WTC11 (cell line): ENCODE measurements around the gene THOC5. TPM values are rescaled to one million over a fixed set of nuclear protein-coding genes. Genes with fewer than 3 reads are reported as not detected.

Experiments used
- ATAC-seq: fragments of 200-7000 bp; cut with Tn5 transposase; 2 replicates; pipeline ENCODE4 v1.10.0; 2021; ENCODE audit warnings: mild to moderate bottlenecking, moderate library complexity
- CTCF ChIA-PET: fragments of 300-600 bp; sonication (Branson Sonifier 250); formaldehyde crosslinking; loops from one replicate; lab custom pipeline; 2021; ENCODE audit warnings: antibody characterized with exemption; lab: Charles Lee
- POLR2A ChIA-PET: fragments of 350-600 bp; sonication (Branson Sonifier 250); formaldehyde crosslinking; loops from one replicate; lab custom pipeline; 2021; ENCODE audit warnings: antibody characterized with exemption; lab: Charles Lee
- DNase-seq: peaks from one replicate; pipeline ENCODE4 v3.0.0; 2021; ENCODE audit warnings: low spot score
- H3K27ac Mint-ChIP-seq: 2 replicates; pipeline ENCODE4 v1.8.0; 2021; ENCODE audit warnings: mixed read lengths
- H3K27me3 Mint-ChIP-seq: 2 replicates; pipeline ENCODE4 v1.8.0; 2021; ENCODE audit warnings: low read depth, mild to moderate bottlenecking, moderate library complexity, mixed read lengths
- H3K36me3 Mint-ChIP-seq: 2 replicates; pipeline ENCODE4 v1.8.0; 2021; ENCODE audit warnings: mixed read lengths
- H3K4me1 Mint-ChIP-seq: 2 replicates; pipeline ENCODE4 v1.8.0; 2022; ENCODE audit warnings: mixed read lengths
- H3K4me3 Mint-ChIP-seq: 2 replicates; pipeline ENCODE4 v1.8.0; 2021; ENCODE audit warnings: mild to moderate bottlenecking, moderate library complexity, mixed read lengths
- H3K9me3 Mint-ChIP-seq: 2 replicates; pipeline ENCODE4 v1.8.0; 2021; ENCODE audit warnings: mixed read lengths
- CTCF ChIP-seq: fragments of 200-600 bp; IDR thresholded peaks from 2 replicates; pipeline ENCODE4 v1.8.0; 2022; ENCODE audit warnings: antibody characterized with exemption
- ERG ChIP-seq: fragments of 250-450 bp; sonication (Bioruptor Pico); IDR thresholded peaks from 2 replicates; pipeline ENCODE4 v1.8.0; 2021; ENCODE audit warnings: mild to moderate bottlenecking
- KAT7 ChIP-seq: sonication (generic); formaldehyde crosslinking; IDR thresholded peaks from 2 replicates; pipeline ENCODE4 v1.8.1; 2023; ENCODE audit warnings: missing genetic modification reagents, mild to moderate bottlenecking, borderline replicate concordance
- PRDM15 ChIP-seq: sonication (generic); formaldehyde crosslinking; IDR thresholded peaks from 2 replicates; pipeline ENCODE4 v1.8.0; 2022; ENCODE audit warnings: missing genetic modification reagents
- PREB ChIP-seq: sonication (generic); formaldehyde crosslinking; IDR thresholded peaks from 2 replicates; pipeline ENCODE4 v1.8.1; 2022; ENCODE audit warnings: mild to moderate bottlenecking, missing genetic modification reagents, moderate library complexity, borderline replicate concordance
- PRRX2 ChIP-seq: fragments of 250-450 bp; sonication (Bioruptor Pico); IDR thresholded peaks from 2 replicates; pipeline ENCODE4 v1.8.0; 2021; ENCODE audit warnings: mild to moderate bottlenecking
- SMAD3 ChIP-seq: sonication (generic); formaldehyde crosslinking; IDR thresholded peaks from 2 replicates; pipeline ENCODE4 v1.8.0; 2022; ENCODE audit warnings: missing genetic modification reagents, mild to moderate bottlenecking, borderline replicate concordance
- TCF7 ChIP-seq: sonication (generic); formaldehyde crosslinking; IDR thresholded peaks from 2 replicates; pipeline ENCODE4 v1.8.0; 2022; ENCODE audit warnings: mild to moderate bottlenecking, low read depth, missing genetic modification reagents, moderate library complexity
- ZNF317 ChIP-seq: sonication (generic); formaldehyde crosslinking; IDR thresholded peaks from 2 replicates; pipeline ENCODE4 v1.8.1; 2023; ENCODE audit warnings: low read depth, mild to moderate bottlenecking, moderate library complexity, missing genetic modification reagents, borderline replicate concordance
- ZNF512 ChIP-seq: sonication (generic); formaldehyde crosslinking; IDR thresholded peaks from 2 replicates; pipeline ENCODE4 v1.8.1; 2022; ENCODE audit warnings: missing genetic modification reagents, borderline replicate concordance
- total RNA-seq: library from RNA; stranded (reverse); gene quantifications from 3 replicates; pipeline ENCODE4 v1.2.3, GENCODE V29; 2021

Gene THOC5
- total RNA-seq, 1 experiment from 2014 or later = 51.2 TPM

- TF ChIP-seq ERG (CRISPR knock-in tag) = no peak
- TF ChIP-seq ZNF317 (CRISPR knock-in tag) = no peak
- TF ChIP-seq PREB (CRISPR knock-in tag) = no peak
- no peak for TF ChIP-seq PRRX2
- TF ChIP-seq SMAD3 (CRISPR knock-in tag) = no peak
Measured at GRCh38 chr22:29518427-29518826, 35.1 kb downstream of the THOC5 start (continued).

- H3K9me3 Mint-ChIP-seq = no peaks in the 10 kb centered on the region
- H3K27ac Mint-ChIP-seq = no peak overlapping the region
- POLR2A ChIA-PET = no interaction called here
- H3K4me1 Mint-ChIP-seq = no peaks in the 10 kb centered on the region
- H3K4me3 Mint-ChIP-seq = no peak overlapping the region
- DNase-seq = no peak
- TF ChIP-seq KAT7 = no peak
- TF ChIP-seq ERG (CRISPR knock-in tag) = no peak
- TF ChIP-seq, all 79 proteins: peak for 0
- no peaks in the 10 kb centered on the region for H3K27me3 Mint-ChIP-seq
- H3K36me3 Mint-ChIP-seq = peaks cover 50% of the 10 kb centered on the region
- ATAC-seq = no peak
- CTCF ChIA-PET = no interaction called here
Measured at GRCh38 chr22:29517215-29517908, 36.2 kb downstream of the THOC5 start.

GRCh38 chr22:29512031-29512430, 41.5 kb downstream of the THOC5 start:
- ATAC-seq (no peak), DNase-seq (no peak)
- CTCF ChIA-PET = interaction anchor here (1.2 to 2.7 kb wide), 3 partner anchors 13 to 124 kb away, joined by 3 to 11 read pairs (median 6); no protein-coding TSS in a partner anchor
- Mint-ChIP-seq H3K4me3 (no peak overlapping the region), H3K27ac (no peak overlapping the region), H3K27me3 (no peaks in the 10 kb centered on the region), H3K4me1 (no peaks in the 10 kb centered on the region), H3K9me3 (no peaks in the 10 kb centered on the region), H3K36me3 (peaks cover 52% of the 10 kb centered on the region)
- TF ChIP-seq ERG (CRISPR knock-in tag) = no peak
- POLR2A ChIA-PET = no interaction called here

- POLR2A ChIA-PET = no interaction called here
Measured at GRCh38 chr22:29511126-29511862, 42.3 kb downstream of the THOC5 start.

More at GRCh38 chr22:29511126-29511862, 42.3 kb downstream of the THOC5 start:
- TF ChIP-seq CTCF (no peak), TCF7 (CRISPR knock-in tag) (no peak), ZNF512 (no peak), PRDM15 (CRISPR knock-in tag) (no peak)
- H3K27me3 Mint-ChIP-seq = no peaks in the 10 kb centered on the region
- ATAC-seq = no peak
- H3K4me3 Mint-ChIP-seq = no peak overlapping the region
- H3K9me3 Mint-ChIP-seq = no peaks in the 10 kb centered on the region
- H3K36me3 Mint-ChIP-seq = peaks cover 52% of the 10 kb centered on the region
- DNase-seq = no peak
- H3K4me1 Mint-ChIP-seq = no peaks in the 10 kb centered on the region
- H3K27ac Mint-ChIP-seq = no peak overlapping the region
- CTCF ChIA-PET = interaction anchor here (1.2 to 2.7 kb wide), 3 partner anchors 13 to 42 kb away, joined by 3 to 11 read pairs (median 6); partner anchors contain the start of gene THOC5
